ENCODE data around the gene MSI1.

The MSI1 gene

GRCh38 chr12:120356567-120357030, 12.4 kb downstream of the MSI1 start:
- in situ Hi-C loops (cut with MboI; ENCODE audit: low sequenced_read_pairs), result no loop called here
- Histone ChIP-seq H3K9me3 (no peaks in the 10 kb centered on the region), H3K4me1 (peaks cover 7% of the 10 kb centered on the region), H3K27me3 (ENCODE audit: low read depth) (no peaks in the 10 kb centered on the region), H3K36me3 (replicated peaks) (peaks cover 86% of the 10 kb centered on the region), H3K4me3 (no peak overlapping the region)
- peak; percentile 78 to 88 for DNase-seq (ENCODE audit: low spot score in 2 of 2)

DNA sequence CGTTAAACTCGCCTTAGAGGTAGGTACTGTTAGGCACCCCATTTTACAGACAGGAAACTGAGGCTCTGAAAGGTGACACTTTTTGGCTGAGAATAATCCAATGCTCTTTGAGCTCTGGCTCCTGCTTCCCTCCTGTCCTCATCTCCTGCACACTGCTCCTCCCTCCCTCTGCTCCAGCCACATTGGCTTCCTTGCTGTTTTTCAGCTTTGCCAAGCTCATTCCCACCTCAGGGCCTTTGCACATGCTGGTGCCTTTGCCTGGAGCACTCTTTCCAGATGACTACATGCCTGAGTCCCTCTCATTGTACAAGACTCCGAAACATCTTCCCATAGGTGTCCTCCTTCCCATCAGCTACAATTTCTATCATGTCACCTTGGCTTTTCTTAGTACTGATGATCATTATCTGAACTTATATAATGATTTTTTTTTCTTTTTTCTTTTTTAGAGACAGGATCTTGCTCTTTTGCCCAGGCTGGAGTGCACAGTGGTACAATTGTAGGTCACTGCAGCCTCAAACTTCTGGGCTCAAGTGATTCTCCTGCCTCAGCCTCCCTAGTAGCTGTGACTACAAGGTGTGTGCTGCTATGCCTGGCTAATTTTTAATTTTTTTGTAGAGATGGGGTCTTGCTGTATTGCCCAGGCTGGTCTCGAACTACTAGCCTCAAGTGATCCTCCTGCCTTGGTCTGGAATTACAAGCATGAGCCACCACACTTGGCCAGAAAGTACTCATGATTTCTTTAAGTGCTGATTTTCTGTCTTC, 15.2 kb downstream of the MSI1 start:
- in situ Hi-C loops (cut with MboI; ENCODE audit: low sequenced_read_pairs), result no loop called here
- no peaks in the 10 kb centered on the region for H3K27me3 ChIP-seq (ENCODE audit: low read depth)
- peaks cover 83% of the 10 kb centered on the region for H3K36me3 ChIP-seq (replicated peaks)
- H3K4me3 ChIP-seq, result no peak overlapping the region
- no peak for DNase-seq (ENCODE audit: low spot score in 2 of 2)
- H3K9me3 ChIP-seq, result no peaks in the 10 kb centered on the region
- no peaks in the 10 kb centered on the region for H3K4me1 ChIP-seq

DNA sequence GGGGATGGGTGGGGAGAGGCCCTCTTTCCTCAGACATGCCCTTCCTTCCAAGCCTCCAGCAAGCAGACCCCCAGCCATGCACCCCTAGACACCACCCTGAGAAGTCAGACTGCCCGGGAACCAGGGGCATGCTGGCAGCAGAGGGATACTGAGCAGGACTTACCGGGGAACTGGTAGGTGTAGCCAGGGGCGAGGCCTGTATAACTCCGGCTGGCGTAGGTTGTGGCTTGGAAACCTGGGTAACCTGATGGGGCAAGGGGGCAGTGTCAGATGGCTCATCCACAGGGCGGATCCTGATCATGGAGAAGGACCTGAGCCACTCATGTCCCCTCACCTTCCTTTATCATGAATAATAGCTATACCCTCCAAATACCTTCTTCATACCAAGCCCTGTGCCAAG, 15.8 kb downstream of the MSI1 start:
- no peaks in the 10 kb centered on the region for H3K9me3 ChIP-seq
- no peak for DNase-seq (ENCODE audit: low spot score in 2 of 2)
- peaks cover 82% of the 10 kb centered on the region for H3K36me3 ChIP-seq (replicated peaks)
- H3K4me3 ChIP-seq, result no peak overlapping the region
- no peaks in the 10 kb centered on the region for H3K4me1 ChIP-seq
- H3K27me3 ChIP-seq (ENCODE audit: low read depth), result no peaks in the 10 kb centered on the region
- in situ Hi-C loops (cut with MboI; ENCODE audit: low sequenced_read_pairs), result no loop called here

GRCh38 chr12:120352117-120352516, 16.8 kb downstream of the MSI1 start:
- in situ Hi-C loops (cut with MboI; ENCODE audit: low sequenced_read_pairs), result no loop called here
- peaks cover 82% of the 10 kb centered on the region for H3K36me3 ChIP-seq (replicated peaks)
- no peak for DNase-seq (ENCODE audit: low spot score in 2 of 2)

GRCh38 chr12:120350576-120351350, 18.2 kb downstream of the MSI1 start:
- H3K4me1 ChIP-seq, result no peaks in the 10 kb centered on the region
- no peak for DNase-seq (ENCODE audit: low spot score in 2 of 2)
- in situ Hi-C loops (cut with MboI; ENCODE audit: low sequenced_read_pairs), result no loop called here
- peaks cover 80% of the 10 kb centered on the region for H3K36me3 ChIP-seq (replicated peaks)
- no peak overlapping the region for H3K4me3 ChIP-seq
- H3K9me3 ChIP-seq, result no peaks in the 10 kb centered on the region
- H3K27me3 ChIP-seq (ENCODE audit: low read depth), result no peaks in the 10 kb centered on the region

More at GRCh38 chr12:120352117-120352516, 16.8 kb downstream of the MSI1 start:
- no peaks in the 10 kb centered on the region for H3K4me1 ChIP-seq
- no peaks in the 10 kb centered on the region for H3K9me3 ChIP-seq
- no peak overlapping the region for H3K4me3 ChIP-seq
- H3K27me3 ChIP-seq (ENCODE audit: low read depth), result no peaks in the 10 kb centered on the region

DNA sequence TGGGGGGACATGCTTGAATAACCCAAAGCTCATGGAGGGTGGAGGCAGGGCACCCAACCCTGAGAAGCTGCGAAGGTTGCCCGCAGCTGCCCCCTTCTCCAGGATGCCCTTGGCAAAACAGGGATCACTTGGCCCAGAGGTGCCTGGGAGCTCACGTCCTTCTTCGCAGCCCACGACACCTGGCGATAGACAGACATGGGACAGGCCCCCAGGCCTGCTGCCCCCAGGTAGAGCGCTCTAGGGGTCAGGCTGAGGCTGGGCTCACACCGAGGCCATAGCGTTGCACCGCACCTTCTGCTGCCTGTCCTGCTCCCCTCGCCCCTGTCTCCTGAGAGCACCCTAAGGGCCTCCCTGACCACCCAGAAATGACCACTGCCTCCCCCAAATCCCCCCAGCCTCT, 21.2 kb downstream of the MSI1 start:
- Histone ChIP-seq H3K4me3 (no peak overlapping the region), H3K36me3 (replicated peaks) (peaks cover 84% of the 10 kb centered on the region), H3K4me1 (no peaks in the 10 kb centered on the region), H3K9me3 (no peaks in the 10 kb centered on the region; the same call in 1 of the 2 replicates), H3K27me3 (ENCODE audit: low read depth) (no peaks in the 10 kb centered on the region)
- in situ Hi-C loops (cut with MboI; ENCODE audit: low sequenced_read_pairs), result loop anchor here (25.0 kb wide), 1 partner anchor 765 kb away; no protein-coding TSS in a partner anchor
- no peak for DNase-seq (ENCODE audit: low spot score in 2 of 2)

DNA sequence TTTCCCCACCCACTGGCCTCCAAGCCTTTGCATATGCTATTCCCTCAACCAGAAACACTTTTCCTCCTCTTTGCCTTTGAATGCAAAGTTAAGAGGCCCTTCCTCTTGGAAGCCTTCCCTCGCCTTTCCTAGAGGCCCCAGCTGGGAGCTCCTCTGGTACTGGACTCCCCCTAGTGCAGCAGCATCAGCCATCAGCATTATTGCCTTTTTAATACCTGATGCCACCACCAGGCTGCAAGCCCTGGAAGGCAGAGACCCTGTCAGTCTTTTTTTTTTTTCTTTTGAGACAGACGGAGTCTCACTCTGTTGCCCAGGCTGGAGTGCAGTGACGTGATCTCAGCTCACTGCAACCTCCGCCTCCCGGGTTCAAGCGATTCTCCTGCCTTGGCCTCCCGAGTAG, 22.3 kb downstream of the MSI1 start:
- Histone ChIP-seq H3K9me3 (no peaks in the 10 kb centered on the region; the same call in 1 of the 2 replicates), H3K4me1 (no peaks in the 10 kb centered on the region), H3K4me3 (no peak overlapping the region), H3K36me3 (replicated peaks) (peaks cover 76% of the 10 kb centered on the region), H3K27me3 (ENCODE audit: low read depth) (no peaks in the 10 kb centered on the region)
- in situ Hi-C loops (cut with MboI; ENCODE audit: low sequenced_read_pairs), result loop anchor here (25.0 kb wide), 1 partner anchor 766 kb away; no protein-coding TSS in a partner anchor
- no peak for DNase-seq (ENCODE audit: low spot score in 2 of 2)

- no peaks in the 10 kb centered on the region for H3K27me3 ChIP-seq (ENCODE audit: low read depth)
- no peak overlapping the region for H3K4me3 ChIP-seq
- H3K4me1 ChIP-seq, result no peaks in the 10 kb centered on the region
- DNase-seq (ENCODE audit: low spot score in 2 of 2), result no peak
- peaks cover 72% of the 10 kb centered on the region for H3K36me3 ChIP-seq (replicated peaks)
- in situ Hi-C loops (cut with MboI; ENCODE audit: low sequenced_read_pairs), result loop anchor here (25.0 kb wide), 1 partner anchor 766 kb away; no protein-coding TSS in a partner anchor
- H3K9me3 ChIP-seq, result no peaks in the 10 kb centered on the region; the same call in 1 of the 2 replicates
Measured at GRCh38 chr12:120346031-120346430, 22.9 kb downstream of the MSI1 start.

- Histone ChIP-seq H3K36me3 (replicated peaks) (peaks cover 54% of the 10 kb centered on the region), H3K9me3 (no peaks in the 10 kb centered on the region; the same call in 1 of the 2 replicates), H3K27me3 (ENCODE audit: low read depth) (no peaks in the 10 kb centered on the region), H3K4me1 (no peaks in the 10 kb centered on the region), H3K4me3 (no peak overlapping the region)
- DNase-seq (ENCODE audit: low spot score in 2 of 2), result no peak
- in situ Hi-C loops (cut with MboI; ENCODE audit: low sequenced_read_pairs), result loop anchor here (25.0 kb wide), 1 partner anchor 769 kb away; no protein-coding TSS in a partner anchor
Measured at GRCh38 chr12:120343692-120344091, 25.3 kb downstream of the MSI1 start.

- peaks cover 48% of the 10 kb centered on the region for H3K36me3 ChIP-seq (replicated peaks)
Measured at GRCh38 chr12:120343039-120343537, 25.9 kb downstream of the MSI1 start.

GRCh38 chr12:120342175-120343038, 26.6 kb downstream of the MSI1 start:
- no peak for DNase-seq (ENCODE audit: low spot score in 2 of 2)

More at GRCh38 chr12:120343039-120343537, 25.9 kb downstream of the MSI1 start:
- no peaks in the 10 kb centered on the region for H3K27me3 ChIP-seq (ENCODE audit: low read depth)
- no peak for DNase-seq (ENCODE audit: low spot score in 2 of 2)
- no peaks in the 10 kb centered on the region for H3K4me1 ChIP-seq
- no peak overlapping the region for H3K4me3 ChIP-seq
- H3K9me3 ChIP-seq, result peaks cover 4% of the 10 kb centered on the region; the same call in 1 of the 2 replicates
- in situ Hi-C loops (cut with MboI; ENCODE audit: low sequenced_read_pairs), result loop anchor here (25.0 kb wide), 1 partner anchor 769 kb away; no protein-coding TSS in a partner anchor

DNA sequence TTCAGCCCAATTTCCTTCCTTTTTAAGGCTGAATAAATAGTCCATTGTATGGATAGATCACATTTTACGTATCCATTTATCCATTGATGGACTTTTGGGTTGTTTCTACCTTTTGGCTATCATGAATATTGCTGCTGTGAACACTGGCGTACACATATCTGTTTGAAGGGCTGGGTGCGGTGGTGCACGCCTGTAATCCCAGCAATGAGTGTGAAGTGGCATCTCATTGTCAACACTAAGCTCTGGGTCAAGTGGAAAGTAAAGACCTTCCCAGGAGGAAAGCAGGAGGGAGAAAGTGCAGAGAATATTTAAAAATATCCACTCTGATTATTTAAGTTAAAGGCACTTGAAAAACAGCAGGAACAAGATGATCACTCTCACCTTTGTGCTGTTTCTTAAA, 29.7 kb downstream of the MSI1 start:
- in situ Hi-C loops (cut with MboI; ENCODE audit: low sequenced_read_pairs), result loop anchor here (25.0 kb wide), 1 partner anchor 773 kb away; no protein-coding TSS in a partner anchor
- Histone ChIP-seq H3K36me3 (replicated peaks) (peaks cover 12% of the 10 kb centered on the region), H3K4me1 (no peaks in the 10 kb centered on the region), H3K4me3 (no peak overlapping the region), H3K27me3 (ENCODE audit: low read depth) (no peaks in the 10 kb centered on the region), H3K9me3 (peaks cover 16% of the 10 kb centered on the region)
- DNase-seq (ENCODE audit: low spot score in 2 of 2), result no peak

More at GRCh38 chr12:120342175-120343038, 26.6 kb downstream of the MSI1 start:
- Histone ChIP-seq H3K27me3 (ENCODE audit: low read depth) (no peaks in the 10 kb centered on the region), H3K4me3 (no peak overlapping the region), H3K36me3 (replicated peaks) (peaks cover 41% of the 10 kb centered on the region), H3K9me3 (peaks cover 10% of the 10 kb centered on the region), H3K4me1 (no peaks in the 10 kb centered on the region)
- in situ Hi-C loops (cut with MboI; ENCODE audit: low sequenced_read_pairs), result loop anchor here (25.0 kb wide), 1 partner anchor 770 kb away; no protein-coding TSS in a partner anchor

DNA sequence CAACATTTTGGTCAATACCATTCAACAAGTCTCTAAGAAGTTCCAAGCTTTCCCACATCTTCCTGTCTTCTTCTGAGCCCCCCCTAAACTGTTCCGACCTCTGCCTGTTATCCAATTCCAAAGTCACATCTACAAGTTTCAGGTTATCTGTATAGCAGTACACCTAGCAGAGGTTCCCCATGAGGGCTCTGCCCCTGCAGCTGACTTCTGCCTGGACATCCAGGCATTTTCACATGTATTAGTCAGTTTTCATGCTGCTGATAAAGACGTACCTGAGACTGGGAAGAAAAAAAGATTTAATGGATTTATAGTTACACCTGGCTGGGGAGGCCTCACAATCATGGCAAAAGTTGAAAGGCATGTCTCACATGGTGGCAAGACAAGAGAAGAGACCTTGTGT, 31.2 kb downstream of the MSI1 start:
- DNase-seq (ENCODE audit: low spot score in 2 of 2), result no peak
- H3K9me3 ChIP-seq, result peaks cover 16% of the 10 kb centered on the region
- no peaks in the 10 kb centered on the region for H3K27me3 ChIP-seq (ENCODE audit: low read depth)
- no peaks in the 10 kb centered on the region for H3K36me3 ChIP-seq (replicated peaks)
- no peaks in the 10 kb centered on the region for H3K4me1 ChIP-seq
- no peak overlapping the region for H3K4me3 ChIP-seq
- in situ Hi-C loops (cut with MboI; ENCODE audit: low sequenced_read_pairs), result loop anchor here (25.0 kb wide), 1 partner anchor 775 kb away; no protein-coding TSS in a partner anchor

Data from HAP-1 (cell line).